Measurements from ENCODE around the gene DBF4.

DNA sequence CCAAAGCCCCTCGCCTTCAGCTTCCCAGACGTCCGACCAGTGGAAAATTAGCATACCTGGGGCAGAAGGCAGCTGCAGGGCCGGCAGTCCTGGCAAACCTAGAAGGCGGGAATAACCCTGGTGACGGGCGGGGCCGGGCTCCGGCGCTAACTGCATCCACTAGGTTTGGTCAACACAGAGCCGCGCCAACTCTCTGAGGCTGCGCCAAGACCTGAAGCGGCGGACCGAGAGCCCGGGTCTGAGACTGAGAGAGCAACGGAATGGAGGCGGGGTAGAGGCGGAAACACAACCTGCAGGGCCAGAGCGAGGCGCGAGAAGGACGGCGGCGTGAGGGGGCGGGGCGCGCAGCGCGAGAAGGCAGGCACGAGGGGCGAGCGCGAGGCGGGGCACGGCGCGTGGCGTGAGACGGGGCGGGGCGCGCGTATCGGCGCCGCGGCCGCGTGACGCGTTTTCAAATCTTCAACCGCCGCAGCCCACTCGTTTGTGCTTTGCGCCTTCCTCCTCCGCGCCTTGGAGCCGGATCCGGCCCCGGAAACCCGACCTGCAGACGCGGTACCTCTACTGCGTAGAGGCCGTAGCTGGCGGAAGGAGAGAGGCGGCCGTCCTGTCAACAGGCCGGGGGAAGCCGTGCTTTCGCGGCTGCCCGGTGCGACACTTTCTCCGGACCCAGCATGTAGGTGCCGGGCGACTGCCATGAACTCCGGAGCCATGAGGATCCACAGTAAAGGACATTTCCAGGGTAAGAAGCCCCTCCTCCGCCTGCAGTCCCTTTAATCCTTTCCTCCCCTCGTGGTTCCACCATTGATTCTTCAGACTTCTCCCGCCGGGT is at the start of gene DBF4, which contains the start of gene SLC25A40:
- TF ChIP-seq POLR2A (IDR thresholded peaks at IDR 0.05) (peak; percentile 37 to 57), POLR2AphosphoS5 (IDR thresholded peaks at IDR 0.05) (peak; percentile 31), EP300 (IDR thresholded peaks at IDR 0.05) (no peak)
